ENCODE results near the gene NDUFS8.

NDUFS8 gene

GRCh38 chr11:68052137-68052873 lies 21.8 kb downstream of the NDUFS8 start:
- DNase-seq, result no peak

- DNase-seq, result no peak
These were observed 22.6 kb downstream of the NDUFS8 start for GRCh38 chr11:68053117-68053516.

- DNase-seq, result no peak
These were observed 23.7 kb downstream of the NDUFS8 start for GRCh38 chr11:68053981-68054812.

GRCh38 chr11:68056317-68057285 lies 26.1 kb downstream of the NDUFS8 start:
- DNase-seq, result no peak

GRCh38 chr11:68057807-68058206 lies 27.3 kb downstream of the NDUFS8 start:
- no peak for DNase-seq

GRCh38 chr11:68061508-68061907 lies 31.0 kb downstream of the NDUFS8 start:
- DNase-seq, result no peak

GRCh38 chr11:68064926-68065325 lies 34.4 kb downstream of the NDUFS8 start:
- DNase-seq, result no peak

GRCh38 chr11:68065841-68066240 lies 35.4 kb downstream of the NDUFS8 start:
- DNase-seq, result no peak

- DNase-seq, result no peak
These were observed 36.3 kb downstream of the NDUFS8 start for GRCh38 chr11:68066742-68067141.

- no peak for DNase-seq
These were observed 37.5 kb downstream of the NDUFS8 start for GRCh38 chr11:68067991-68068390.

GRCh38 chr11:68071281-68072048 lies 41.0 kb downstream of the NDUFS8 start:
- DNase-seq, result no peak

- no peak for DNase-seq
These were observed 44.3 kb downstream of the NDUFS8 start for GRCh38 chr11:68074584-68075352.

- DNase-seq, result no peak
These were observed 46.0 kb downstream of the NDUFS8 start for GRCh38 chr11:68076371-68077042.

- DNase-seq, result no peak
These were observed 47.4 kb downstream of the NDUFS8 start for GRCh38 chr11:68077617-68078582.

GRCh38 chr11:68080860-68081259 lies 50.4 kb downstream of the NDUFS8 start:
- DNase-seq, result no peak

- DNase-seq, result no peak
These were observed 51.2 kb downstream of the NDUFS8 start for GRCh38 chr11:68081691-68082090.

- DNase-seq, result no peak
These were observed 52.0 kb downstream of the NDUFS8 start for GRCh38 chr11:68082481-68082880.

GRCh38 chr11:68083517-68083916 lies 53.0 kb downstream of the NDUFS8 start:
- no peak for DNase-seq
